ENCODE data around the gene NLRP12.

DNA sequence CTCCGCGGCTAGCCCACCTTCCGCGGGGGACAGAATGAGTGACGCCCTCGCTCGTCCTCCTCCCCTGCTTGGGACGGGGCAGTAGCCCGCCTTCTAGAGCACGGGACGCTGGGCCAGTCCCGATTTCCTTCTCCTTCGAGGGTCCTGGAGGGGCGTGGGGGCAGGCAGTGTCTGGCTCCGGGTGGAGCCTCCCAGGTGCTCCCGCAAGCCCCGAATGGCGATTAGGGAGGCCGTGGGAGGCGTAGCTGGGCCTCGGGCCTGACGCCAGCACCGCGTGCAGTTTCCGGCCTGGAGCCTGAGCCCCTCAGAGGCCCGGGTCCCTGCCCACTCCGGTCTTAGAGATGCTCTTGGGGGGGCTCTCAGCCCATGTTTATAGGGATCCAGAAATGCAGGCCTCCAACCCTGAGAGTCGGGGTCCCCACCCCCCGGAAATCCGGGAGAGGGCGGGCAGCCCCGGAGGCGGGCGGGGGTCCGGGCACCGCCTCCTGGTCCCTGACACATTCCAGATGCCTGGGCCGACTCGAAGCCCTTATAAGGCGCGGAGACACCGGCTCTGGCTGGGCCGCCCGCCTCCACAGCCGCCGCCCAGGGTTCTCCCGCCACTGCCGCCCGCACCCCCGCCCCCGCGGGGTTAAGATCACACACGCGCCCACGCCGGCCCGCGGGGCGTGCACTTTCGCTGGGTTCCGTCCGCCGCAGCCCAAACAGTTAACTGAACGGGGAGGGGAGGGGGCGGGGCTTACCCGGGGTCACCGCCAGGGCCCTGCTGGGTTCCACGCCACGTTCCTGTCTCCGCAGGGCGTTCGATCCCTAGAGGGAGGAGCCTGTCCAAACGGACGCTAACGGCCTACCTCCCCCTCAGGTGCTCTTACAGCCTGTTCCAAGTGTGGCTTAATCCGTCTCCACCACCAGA lies 45.0 kb upstream of the NLRP12 start:
- no peak for TF ChIP-seq YY1 (IDR thresholded peaks at IDR 0.05; ENCODE audit: insufficient read depth, insufficient read length)
- no peak for TF ChIP-seq SUZ12 (IDR thresholded peaks at IDR 0.05; ENCODE audit: extremely low read depth, insufficient read depth, insufficient read length)

All from NT2/D1 (cell line).